HG03460 (cell line): Measurements from ENCODE around the gene MYO7A.
"Not testable (repeated sequence)": the region's sequence is repeated elsewhere in the genome, so short reads cannot be mapped to it uniquely, and the experiment has no call there.

ENCODE experiments used
- ATAC-seq: cut with Tn5 transposase; IDR thresholded peaks from one replicate; pipeline ENCODE4 v1.9.1; 2021; ENCODE audit not compliant: unreplicated experiment

Gene MYO7A

DNA sequence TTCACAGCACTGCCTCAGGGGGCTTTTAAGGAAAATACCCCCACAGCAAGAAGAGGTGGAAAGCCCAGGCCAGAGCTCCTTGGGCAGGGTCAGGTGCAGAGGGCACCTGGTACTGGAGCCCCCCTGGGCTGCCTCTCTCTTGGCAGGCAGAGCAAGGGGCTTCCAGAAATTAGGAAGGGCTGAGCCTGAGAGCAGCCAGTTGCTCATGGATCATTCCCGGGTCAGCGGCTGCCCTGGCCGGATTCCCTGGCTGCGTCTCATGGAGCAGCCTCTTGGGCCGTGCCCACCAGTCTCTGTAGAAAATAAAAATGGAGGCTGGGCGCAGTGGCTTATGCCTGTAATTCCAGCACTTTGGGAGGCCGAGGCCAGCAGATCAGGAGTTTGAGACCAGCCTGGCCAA lies 35.7 kb upstream of the MYO7A start:
- ATAC-seq, result no peak

- no peak for ATAC-seq
Measured at GRCh38 chr11:77093056-77093891, 34.8 kb upstream of the MYO7A start.

GRCh38 chr11:77093987-77094840 lies 33.8 kb upstream of the MYO7A start:
- no peak for ATAC-seq

- ATAC-seq, result no peak
Measured at GRCh38 chr11:77094841-77095365, 33.1 kb upstream of the MYO7A start.

- ATAC-seq, result no peak
Measured at GRCh38 chr11:77095551-77096490, 32.2 kb upstream of the MYO7A start.

- ATAC-seq, result no peak
Measured at GRCh38 chr11:77096591-77097019, 31.4 kb upstream of the MYO7A start.

- ATAC-seq, result not testable (repeated sequence)
Measured at GRCh38 chr11:77097180-77097579, 30.9 kb upstream of the MYO7A start.

DNA sequence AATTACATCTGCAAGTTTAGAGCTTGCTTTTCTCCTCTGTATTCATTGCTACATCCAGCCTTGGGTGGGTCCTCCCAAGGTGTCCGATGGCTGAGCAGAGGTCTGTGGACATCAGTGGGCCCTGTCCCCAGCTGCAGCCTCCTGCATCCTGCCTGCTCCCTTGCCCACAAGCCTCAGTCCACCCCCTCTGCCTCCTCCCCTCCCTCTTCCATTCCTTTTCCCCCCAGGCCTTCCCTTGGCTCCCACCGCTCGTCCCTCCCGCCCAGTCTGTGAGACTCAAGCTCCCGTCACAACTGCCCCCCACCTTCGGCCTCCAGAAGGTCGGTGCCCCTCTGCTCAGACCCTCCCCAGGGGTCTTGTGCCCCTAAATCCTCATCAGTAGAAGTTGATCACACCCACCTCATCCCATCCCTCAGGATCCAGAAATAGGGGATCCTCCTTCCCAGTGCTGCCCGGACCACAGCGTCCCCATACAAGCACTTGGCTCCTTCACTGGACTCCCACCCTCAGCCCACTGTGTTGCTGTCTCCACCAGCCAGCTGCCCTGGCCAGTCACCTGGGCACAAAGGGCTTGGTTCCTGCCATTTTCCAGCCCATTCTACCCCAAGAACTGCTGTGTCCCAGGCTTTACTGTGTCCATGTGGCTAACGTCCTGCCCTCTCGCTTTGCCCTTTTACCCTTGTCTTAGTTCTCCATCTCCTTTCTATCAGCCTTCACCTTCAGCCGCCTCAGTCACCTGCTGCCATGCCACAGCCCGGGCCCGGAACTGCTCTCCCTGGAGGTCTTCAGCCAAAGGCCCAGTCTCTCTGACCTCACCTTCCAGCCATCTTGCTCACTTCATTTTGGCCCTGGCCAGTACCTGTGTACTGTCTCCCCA lies 27.6 kb upstream of the MYO7A start:
- ATAC-seq, result no peak

DNA sequence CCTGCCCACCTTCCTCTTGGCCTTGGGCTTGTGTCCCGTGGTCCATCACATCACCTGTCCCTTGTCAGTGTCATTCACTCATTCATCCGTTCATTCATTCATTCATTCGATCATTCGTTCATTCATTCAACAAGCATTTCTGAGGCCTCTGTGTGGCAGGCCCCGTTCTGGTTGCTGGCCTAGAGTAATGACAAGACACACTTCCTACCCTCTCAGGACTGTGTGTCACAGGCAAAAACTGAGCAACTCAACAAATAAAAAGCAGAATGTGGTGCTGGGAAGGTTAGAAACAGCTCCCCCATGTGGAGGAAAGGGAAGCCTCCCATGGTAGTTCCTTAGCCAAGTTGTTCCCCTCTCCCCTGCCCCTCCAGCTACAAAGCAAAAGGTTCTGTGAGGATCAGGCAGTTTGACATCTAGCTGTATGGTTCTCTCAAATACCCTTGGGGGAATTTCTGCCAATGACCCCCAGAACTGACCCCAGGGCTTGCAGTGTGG lies 27.0 kb upstream of the MYO7A start:
- ATAC-seq, result no peak

DNA sequence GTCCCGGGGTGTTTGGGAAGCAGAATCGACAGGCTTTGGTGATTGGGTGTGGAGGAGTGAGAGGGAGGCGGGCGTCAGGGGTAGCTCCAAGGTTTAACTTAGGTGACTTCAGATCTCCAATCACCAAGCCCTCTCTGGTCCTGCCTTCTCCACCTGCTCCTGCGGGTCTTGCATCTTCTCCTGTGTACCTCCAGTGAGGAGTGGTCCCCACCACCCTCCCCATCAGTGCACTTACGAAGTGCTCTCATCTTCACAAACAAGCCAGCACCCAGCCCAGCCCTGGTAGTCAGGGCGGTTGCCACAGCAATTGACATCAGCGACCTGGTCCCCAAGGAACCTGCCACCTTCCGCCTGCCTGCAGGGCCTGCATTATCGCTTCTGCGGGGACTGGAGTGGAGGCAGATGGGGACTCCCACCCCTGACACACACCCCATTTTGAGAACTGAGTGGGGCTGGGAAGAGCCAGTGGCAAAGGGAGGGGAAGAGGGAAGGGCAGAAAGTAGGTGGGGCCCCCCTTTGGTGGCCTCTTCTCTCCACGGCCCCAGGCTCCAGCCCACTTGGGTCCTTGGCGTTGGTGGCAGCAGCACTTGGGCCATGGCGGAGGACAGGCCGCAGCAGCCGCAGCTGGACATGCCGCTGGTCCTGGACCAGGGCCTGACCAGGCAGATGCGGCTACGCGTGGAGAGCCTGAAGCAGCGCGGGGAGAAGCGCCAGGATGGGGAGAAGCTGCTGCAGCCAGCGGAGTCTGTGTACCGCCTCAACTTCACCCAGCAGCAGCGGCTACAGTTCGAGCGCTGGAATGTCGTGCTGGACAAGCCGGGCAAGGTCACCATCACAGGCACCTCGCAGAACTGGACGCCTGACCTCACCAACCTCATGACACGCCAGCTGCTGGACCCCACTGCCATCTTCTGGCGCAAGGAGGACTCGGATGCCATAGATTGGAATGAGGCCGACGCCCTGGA lies 25.5 kb upstream of the MYO7A start, which contains the start of gene OMP:
Gene OMP, plus strand, starts transcription at position 595 of the 965 bp plus-strand sequence. Its CDS starts 0 bp downstream, at position 595.
- no peak for ATAC-seq

DNA sequence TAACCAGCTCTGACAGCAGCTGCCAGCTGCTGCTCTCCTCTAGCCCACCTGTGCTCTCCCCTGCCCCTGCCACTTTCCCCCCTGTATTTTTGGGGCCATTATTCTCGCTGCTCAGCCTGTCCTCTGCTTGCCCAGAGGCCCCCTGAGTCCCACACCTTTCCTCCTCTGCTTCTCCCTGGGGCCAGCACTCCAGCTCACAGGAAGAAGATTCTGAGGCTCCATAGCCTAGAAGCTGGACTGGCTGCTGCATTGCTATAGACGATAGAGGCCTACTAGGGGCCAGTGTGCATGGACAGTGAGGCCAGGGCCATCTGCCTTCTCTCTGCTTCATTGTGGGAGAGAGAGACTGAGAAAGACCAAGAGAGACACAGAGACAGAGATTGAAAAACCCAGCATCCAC lies 24.7 kb upstream of the MYO7A start:
- ATAC-seq, result no peak

GRCh38 chr11:77104727-77105126 lies 23.3 kb upstream of the MYO7A start:
- no peak for ATAC-seq

- no peak for ATAC-seq
Measured at GRCh38 chr11:77106321-77106720, 21.7 kb upstream of the MYO7A start.

DNA sequence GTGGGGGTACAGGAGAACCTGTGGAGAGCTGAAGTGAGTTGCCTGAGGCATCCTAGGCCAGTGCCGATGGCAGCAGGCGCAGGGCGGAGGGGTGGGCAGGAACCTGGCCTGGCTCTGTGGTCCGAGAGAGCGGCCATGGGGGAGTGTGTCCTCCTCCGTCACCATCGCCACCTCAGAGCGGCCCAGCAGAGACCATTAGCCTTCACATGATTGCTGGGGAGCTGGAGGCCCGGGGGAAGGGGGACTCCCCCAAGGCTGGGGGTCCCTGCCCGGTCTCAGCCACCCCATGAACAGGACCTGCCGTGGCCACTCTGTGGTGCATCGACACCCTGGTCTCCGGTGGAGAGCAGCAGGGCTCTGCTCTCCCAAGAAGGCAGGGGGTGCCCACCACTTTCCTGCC lies 21.3 kb upstream of the MYO7A start:
- no peak for ATAC-seq

DNA sequence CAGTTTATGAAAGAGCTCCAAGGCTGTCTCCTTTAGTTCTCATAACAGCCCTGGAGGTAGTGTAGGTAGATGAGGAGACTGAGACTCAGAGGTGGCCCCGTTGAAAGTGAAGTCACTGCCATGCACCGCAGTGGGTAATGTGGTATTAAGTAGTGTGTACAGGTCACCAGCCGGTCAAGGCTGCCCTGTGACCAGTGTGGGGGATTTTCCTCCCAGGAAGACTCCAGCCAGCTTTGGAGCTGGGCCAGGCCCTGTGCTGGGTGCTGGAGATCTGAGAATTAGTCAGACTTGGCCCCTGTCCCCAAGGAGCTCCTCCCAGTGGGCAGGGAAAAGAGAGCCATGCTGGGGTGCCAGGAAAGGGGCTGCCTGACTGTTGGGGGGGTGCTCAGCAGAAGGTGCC lies 20.1 kb upstream of the MYO7A start:
- no peak for ATAC-seq

- no peak for ATAC-seq
Measured at GRCh38 chr11:77108436-77108835, 19.6 kb upstream of the MYO7A start.

DNA sequence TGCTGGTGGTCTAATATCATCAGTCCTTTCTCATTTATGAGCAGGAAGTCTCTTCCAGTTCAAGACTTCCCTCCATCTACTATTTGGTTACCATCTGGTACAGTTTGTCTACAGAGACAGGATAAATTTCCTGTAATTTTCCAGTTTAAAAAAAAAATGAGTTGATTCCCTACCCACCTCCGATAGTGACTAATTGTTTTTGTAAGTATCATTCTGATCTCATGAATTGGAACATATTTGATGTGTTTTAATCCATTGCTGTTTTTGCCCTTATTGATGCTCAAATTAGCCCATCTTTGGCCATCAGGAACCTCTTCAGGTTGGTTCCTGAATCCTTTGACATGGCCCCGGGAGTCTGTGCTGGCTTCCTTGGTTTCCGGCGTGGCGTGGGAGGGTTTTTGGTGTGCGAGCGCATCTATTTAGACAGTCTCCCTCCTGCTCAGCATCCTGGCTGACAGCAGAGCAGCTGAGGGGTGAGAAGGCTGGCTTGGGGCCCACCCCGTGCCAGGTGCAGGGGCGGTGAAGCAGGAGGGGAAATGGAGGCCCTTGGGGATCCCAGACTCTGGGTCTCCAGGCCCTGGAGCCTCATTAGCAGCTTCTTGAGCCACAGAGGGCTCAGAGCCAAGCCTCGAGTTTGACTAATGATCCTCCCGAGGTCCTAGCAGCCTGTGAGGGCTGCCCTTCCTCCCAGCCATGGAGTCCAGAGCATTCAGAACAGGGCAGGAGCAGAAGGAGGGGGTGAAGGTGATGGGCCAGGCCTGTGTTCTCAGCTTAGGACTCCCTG lies 18.6 kb upstream of the MYO7A start:
- ATAC-seq, result no peak

- ATAC-seq, result no peak
Measured at GRCh38 chr11:77110836-77111235, 17.2 kb upstream of the MYO7A start.
